Stomach (tissue), 9 donors: ENCODE measurements around the gene SEC23B. TPM values are rescaled to one million over a fixed set of nuclear protein-coding genes. Genes with fewer than 3 reads are reported as not detected.

Source experiments
- DNase-seq, 2 donors: peaks; one replicate each; pipeline versions ENCODE4 v3.0.0 to v3.0.0-alpha.2; 2013 to 2019
- H3K27ac ChIP-seq, 5 donors: fragments of 200-600 bp in 4 of 5; sonication (generic) in 4 of 5; one replicate each; pipeline ENCODE4 v1.5.1; 2013 to 2019; ENCODE audit warnings: mild to moderate bottlenecking in 1 of 5, moderate library complexity in 1 of 5
- H3K27me3 ChIP-seq, 3 donors: fragments of 200-600 bp; sonication (generic); one replicate each; pipeline ENCODE4 v1.5.1; 2017 to 2019; ENCODE audit warnings: mixed run types in 1 of 3
- H3K36me3 ChIP-seq, 4 donors: fragments of 200-600 bp; sonication (generic); 1 replicate in 3 of 4; 2 replicates in 1 of 4; pipeline ENCODE4 v1.5.1; 2016 to 2019
- H3K4me1 ChIP-seq, 4 donors: fragments of 200-600 bp; sonication (generic); one replicate each; pipeline ENCODE4 v1.5.1; 2016 to 2019
- H3K4me3 ChIP-seq, 4 donors: fragments of 200-600 bp; sonication (generic) in 3 of 4; one replicate each; pipeline ENCODE4 v1.5.1; 2016 to 2019; ENCODE audit warnings: mild to moderate bottlenecking in 1 of 4
- H3K9me3 ChIP-seq, 4 donors: fragments of 200-600 bp; sonication (generic); one replicate each; pipeline ENCODE4 v1.5.1; 2016 to 2019
- EP300 ChIP-seq: sonication (generic); formaldehyde crosslinking; IDR thresholded peaks from one replicate; pipeline ENCODE4 v1.6.1; 2017; ENCODE audit warnings: antibody characterized with exemption
- POLR2A ChIP-seq, 4 donors: fragments of 450-650 bp; IDR thresholded peaks; one replicate each; pipeline ENCODE4 v1.6.1; 2016; ENCODE audit warnings: antibody characterized with exemption in 4 of 4, control low read depth in 2 of 4, mild to moderate bottlenecking in 1 of 4, moderate library complexity in 1 of 4
- POLR2AphosphoS5 ChIP-seq, 3 donors: sonication (generic); formaldehyde crosslinking; IDR thresholded peaks; one replicate each; pipeline ENCODE4 v1.6.1; 2016; ENCODE audit warnings: antibody characterized with exemption in 3 of 3
- WGBS, 5 donors: extraction: QIAGEN DNeasy Blood & Tissue Kit in 3 of 5; methylation state at CpG; one replicate each; pipeline versions ENCODE4 v1.1.5 to v1.1.7; 2013 to 2018; 5-methylcytosine and 5-hydroxymethylcytosine counted together
- intact Hi-C: fragments of 100-400 bp; cut with DNase I; formaldehyde crosslinking; loops from one replicate; pipeline ENCODE4 v1.15.1; 2023; ENCODE audit warnings: low total_unique reads
- polyA plus RNA-seq, 3 donors: library from polyadenylated mRNA; stranded (reverse); fragments of 200-250 nt; gene quantifications; one replicate each; pipeline ENCODE4 v1.2.3, GENCODE V29; 2013
- total RNA-seq, 5 donors: library from RNA; depleted of rRNA; stranded (reverse); fragments of >200 nt; gene quantifications; one replicate each; pipeline versions ENCODE4 v1.1.0 to v1.2.3, GENCODE V29; 2014 to 2016
- TF ChIP-seq, protein P1 (sequence below), 7 experiments: fragments of 450-650 bp in 4 of 7; fragments of 200-600 bp in 3 of 7; sonication (generic) in 3 of 7; IDR thresholded peaks; one replicate each; pipeline ENCODE4 v1.5.1; 2016 to 2019; ENCODE audit warnings: antibody characterized with exemption in 7 of 7, control low read depth in 2 of 7, mild to moderate bottlenecking in 1 of 7
- donor health status: healthy with polysubstance abuse.
- donor health status: Bipolar disorder and iron deficiency.
- donor health status: healthy.

Gene SEC23B
- total and polyA plus RNA-seq, 8 donors: 5.3 to 74.9 (median 26.5) TPM

GRCh38 chr20:18543932-18544331 is 36.2 kb downstream of the SEC23B start:
- no peaks in the 10 kb centered on the region for H3K9me3 ChIP-seq
- peak overlapping the region in 3 of 5 donors; percentile 18 to 67 (median 49) for H3K27ac ChIP-seq
- H3K4me1 ChIP-seq: peaks cover 0 to 5% (median 2%) of the 10 kb centered on the region in 4 donors
- no peak overlapping the region for H3K4me3 ChIP-seq
- H3K27me3 ChIP-seq: no peaks in the 10 kb centered on the region
- 36 to 59% (median 38%) methylated on average over 7 of the region's 7 CpGs for WGBS, 5 donors
- TF ChIP-seq POLR2AphosphoS5 (IDR thresholded peaks at IDR 0.05) (peak in 1 of 3 donors; percentile 8), EP300 (no peak)
- intact Hi-C loops: no loop called here
- H3K36me3 ChIP-seq: peaks cover 43 to 100% (median 99%) of the 10 kb centered on the region in 4 donors
- peak; percentile 10 to 85 for DNase-seq

DNA sequence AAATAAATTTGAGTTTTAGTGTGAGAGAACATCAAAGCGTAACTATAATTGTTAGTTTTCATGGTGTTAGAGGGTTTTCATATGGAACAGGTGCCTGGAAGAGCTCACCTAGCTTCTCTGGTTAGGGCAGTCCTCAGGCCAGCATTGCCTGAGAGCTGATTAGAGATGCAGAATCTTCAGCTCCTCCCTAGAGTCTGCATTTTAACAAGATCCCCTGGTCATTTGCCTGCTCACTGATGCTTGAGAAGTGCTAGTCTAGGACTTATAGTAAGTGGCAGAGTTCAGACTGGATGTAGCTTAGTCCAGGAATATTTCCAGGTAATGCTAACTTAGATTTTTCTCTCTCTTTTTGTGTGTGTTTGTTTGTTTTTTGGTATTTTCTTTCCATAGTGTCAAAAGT is 37.8 kb downstream of the SEC23B start:
- no peak for DNase-seq
- no peaks in the 10 kb centered on the region for H3K27me3 ChIP-seq
- H3K9me3 ChIP-seq: no peaks in the 10 kb centered on the region
- no peak for TF ChIP-seq POLR2AphosphoS5 (IDR thresholded peaks at IDR 0.05)
- no peak for TF ChIP-seq EP300
- TF ChIP-seq POLR2A (IDR thresholded peaks at IDR 0.05): no peak
- TF ChIP-seq, protein P1, sequence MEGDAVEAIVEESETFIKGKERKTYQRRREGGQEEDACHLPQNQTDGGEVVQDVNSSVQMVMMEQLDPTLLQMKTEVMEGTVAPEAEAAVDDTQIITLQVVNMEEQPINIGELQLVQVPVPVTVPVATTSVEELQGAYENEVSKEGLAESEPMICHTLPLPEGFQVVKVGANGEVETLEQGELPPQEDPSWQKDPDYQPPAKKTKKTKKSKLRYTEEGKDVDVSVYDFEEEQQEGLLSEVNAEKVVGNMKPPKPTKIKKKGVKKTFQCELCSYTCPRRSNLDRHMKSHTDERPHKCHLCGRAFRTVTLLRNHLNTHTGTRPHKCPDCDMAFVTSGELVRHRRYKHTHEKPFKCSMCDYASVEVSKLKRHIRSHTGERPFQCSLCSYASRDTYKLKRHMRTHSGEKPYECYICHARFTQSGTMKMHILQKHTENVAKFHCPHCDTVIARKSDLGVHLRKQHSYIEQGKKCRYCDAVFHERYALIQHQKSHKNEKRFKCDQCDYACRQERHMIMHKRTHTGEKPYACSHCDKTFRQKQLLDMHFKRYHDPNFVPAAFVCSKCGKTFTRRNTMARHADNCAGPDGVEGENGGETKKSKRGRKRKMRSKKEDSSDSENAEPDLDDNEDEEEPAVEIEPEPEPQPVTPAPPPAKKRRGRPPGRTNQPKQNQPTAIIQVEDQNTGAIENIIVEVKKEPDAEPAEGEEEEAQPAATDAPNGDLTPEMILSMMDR (IDR thresholded peaks at IDR 0.05): no peak
- 92 to 100% (median 94%) methylated on average over 1 of the region's 1 CpG for WGBS, 5 donors
- intact Hi-C loops: no loop called here
- peaks cover 0 to 5% (median 2%) of the 10 kb centered on the region in 4 donors for H3K4me1 ChIP-seq
- no peak overlapping the region for H3K27ac ChIP-seq
- H3K4me3 ChIP-seq: no peak overlapping the region
- peaks cover 47 to 100% (median 99%) of the 10 kb centered on the region in 4 donors for H3K36me3 ChIP-seq

DNA sequence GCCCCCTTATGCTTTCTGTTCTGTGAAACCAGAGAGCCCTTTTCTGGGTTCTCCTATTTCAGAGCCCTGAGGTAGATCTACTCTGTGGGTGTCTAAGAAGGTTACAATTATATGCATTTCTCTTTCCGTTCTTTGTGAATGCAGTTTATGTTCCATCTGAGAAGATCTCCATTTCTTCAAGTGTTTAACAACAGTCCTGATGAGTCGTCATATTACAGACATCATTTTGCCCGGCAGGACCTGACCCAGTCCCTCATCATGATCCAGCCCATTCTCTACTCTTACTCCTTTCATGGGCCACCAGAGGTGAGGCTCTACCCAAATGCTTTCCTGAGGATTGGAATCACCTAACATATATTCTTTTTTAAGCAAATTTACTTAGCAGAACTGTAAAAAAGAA is 40.7 kb downstream of the SEC23B start:
- no peak for DNase-seq
- no peak overlapping the region for H3K4me3 ChIP-seq
- peaks cover 0 to 5% (median 2%) of the 10 kb centered on the region in 4 donors for H3K4me1 ChIP-seq
- no peaks in the 10 kb centered on the region for H3K27me3 ChIP-seq
- peaks cover 54 to 100% (median 99%) of the 10 kb centered on the region in 4 donors for H3K36me3 ChIP-seq
- 90 to 100% (median 96%) methylated on average over 3 of the region's 3 CpGs for whole genome bisulfite sequencing, 5 donors
- intact Hi-C loops: no loop called here
- H3K9me3 ChIP-seq: no peaks in the 10 kb centered on the region
- H3K27ac ChIP-seq: no peak overlapping the region
- no peak for TF ChIP-seq POLR2A (IDR thresholded peaks at IDR 0.05)
- TF ChIP-seq EP300: no peak
- TF ChIP-seq, protein P1 (IDR thresholded peaks at IDR 0.05): no peak
- no peak for TF ChIP-seq POLR2AphosphoS5 (IDR thresholded peaks at IDR 0.05)

GRCh38 chr20:18553746-18554145 is 46.0 kb downstream of the SEC23B start:
- 95 to 98% (median 96%) methylated on average over 8 of the region's 8 CpGs for WGBS, 5 donors
- Histone ChIP-seq H3K4me1 (no peaks in the 10 kb centered on the region), H3K9me3 (no peaks in the 10 kb centered on the region), H3K27ac (no peak overlapping the region), H3K4me3 (no peak overlapping the region), H3K36me3 (peaks cover 60 to 100% (median 97%) of the 10 kb centered on the region in 4 donors), H3K27me3 (no peaks in the 10 kb centered on the region)
- TF ChIP-seq EP300 (no peak), POLR2A (IDR thresholded peaks at IDR 0.05) (no peak), POLR2AphosphoS5 (IDR thresholded peaks at IDR 0.05) (no peak)
- TF ChIP-seq, protein P1 (IDR thresholded peaks at IDR 0.05): no peak
- no peak for DNase-seq
- intact Hi-C loops: no loop called here
